NCI-H2107 treated with DMSO at 0.1 percent for 48 hours (cell line): ENCODE measurements around the gene CENPK.
A peak's percentile ranks its signal among the peaks of the same experiment; 100 is the strongest.
"Not testable (repeated sequence)": the region's sequence is repeated elsewhere in the genome, so short reads cannot be mapped to it uniquely, and the experiment has no call there.

Experiments
- DNase-seq: peaks from one replicate; lab custom pipeline; 2025; ENCODE audit not compliant: unreplicated experiment; lab: John Stamatoyannopoulos, UW

Gene CENPK

GRCh38 chr5:65562731-65563701 is at the start of gene CENPK, which contains the start of gene PPWD1:
TSS of gene CENPK (minus strand) at chr5:65563168. CDS start at chr5:65554907, 8,261 bp downstream.
TSS of gene PPWD1 (plus strand) at chr5:65563296. CDS start at chr5:65563311, 15 bp downstream.
- peak; percentile 81 for DNase-seq

- DNase-seq = no peak
Observed at GRCh38 chr5:65612298-65612907, 49.4 kb upstream of the CENPK start.

DNA sequence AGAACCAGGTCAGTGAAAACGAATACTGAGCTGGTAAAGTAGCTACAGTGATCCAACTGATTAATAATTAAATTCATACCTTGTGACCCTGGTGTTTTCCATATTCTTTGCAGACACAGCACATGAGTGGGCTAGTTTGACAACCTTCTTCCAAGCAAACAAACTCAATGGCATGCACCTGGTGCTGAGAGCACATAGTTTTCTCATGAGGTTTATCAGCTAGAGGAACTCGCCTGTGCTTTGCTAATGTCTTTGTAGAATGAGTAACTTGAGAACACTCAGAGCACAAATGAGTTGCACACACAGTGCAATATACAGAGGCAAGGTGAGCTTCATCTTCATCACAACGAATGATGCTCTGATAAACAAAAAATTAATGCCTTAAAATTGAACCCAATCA is 48.6 kb upstream of the CENPK start:
- peak; percentile 74 for DNase-seq

GRCh38 chr5:65601761-65602160 is 38.8 kb upstream of the CENPK start:
- not testable (repeated sequence) for DNase-seq

DNA sequence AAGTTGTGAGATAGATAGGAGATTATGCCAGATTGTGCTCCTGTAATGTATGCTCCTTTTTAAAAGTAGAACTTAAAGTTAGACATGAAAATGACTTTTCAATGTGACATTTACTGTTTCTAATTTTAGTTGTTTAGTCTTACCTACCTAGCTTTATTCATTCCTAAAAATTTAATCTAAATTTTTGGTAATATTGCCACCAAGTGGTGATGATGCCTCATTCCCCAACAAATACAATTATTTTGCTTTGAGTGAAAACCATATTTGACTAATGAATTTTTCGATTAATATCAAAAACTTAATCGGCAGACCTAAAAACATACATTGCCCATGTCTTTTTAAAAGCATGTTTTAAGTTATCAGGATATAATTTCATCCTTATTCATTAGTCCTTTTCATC is 25.7 kb upstream of the CENPK start:
- DNase-seq = no peak

DNA sequence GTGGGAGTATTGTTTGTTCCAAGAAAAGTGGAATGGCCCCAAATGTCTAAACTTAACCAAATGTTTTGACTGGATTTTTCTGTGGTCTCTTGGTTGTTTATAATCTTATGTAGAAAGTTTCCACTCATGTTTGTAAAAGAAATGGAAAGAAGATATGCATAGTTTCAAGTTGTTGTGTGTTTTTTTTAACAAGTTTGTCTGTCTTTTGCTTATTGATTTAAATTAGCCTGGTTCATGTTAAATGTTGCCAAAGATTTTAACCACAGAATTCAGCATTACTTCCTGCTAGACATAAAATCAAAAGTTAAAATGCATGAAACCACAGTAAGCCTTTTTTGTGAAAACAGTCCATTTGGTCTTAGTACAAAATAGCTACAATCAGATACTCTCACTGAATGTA is 14.2 kb upstream of the CENPK start:
- DNase-seq = no peak

- no peak for DNase-seq
Observed at GRCh38 chr5:65570598-65571226, 7.7 kb upstream of the CENPK start.

GRCh38 chr5:65566505-65566904 is 3.5 kb upstream of the CENPK start:
- DNase-seq = no peak

DNA sequence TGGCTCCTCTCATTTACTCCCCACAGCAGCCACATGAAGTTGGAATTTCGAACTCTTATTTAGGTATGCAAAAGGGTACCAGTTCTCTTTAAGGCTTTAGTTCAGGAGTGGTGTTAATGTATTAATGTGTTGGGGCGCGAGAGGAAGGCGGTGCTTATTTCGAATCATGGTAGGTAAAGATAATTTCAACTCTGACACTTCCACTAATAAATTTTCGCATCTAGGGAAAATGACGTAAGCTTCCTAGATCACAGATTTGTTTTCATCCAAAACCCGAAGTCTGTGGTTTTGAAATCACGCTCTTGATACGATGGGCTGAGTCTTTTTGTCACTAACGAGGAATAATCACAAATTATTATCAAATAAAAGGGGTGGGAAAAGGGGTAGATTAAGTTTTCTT is 809 bp upstream of the CENPK start:
- DNase-seq = no peak

DNA sequence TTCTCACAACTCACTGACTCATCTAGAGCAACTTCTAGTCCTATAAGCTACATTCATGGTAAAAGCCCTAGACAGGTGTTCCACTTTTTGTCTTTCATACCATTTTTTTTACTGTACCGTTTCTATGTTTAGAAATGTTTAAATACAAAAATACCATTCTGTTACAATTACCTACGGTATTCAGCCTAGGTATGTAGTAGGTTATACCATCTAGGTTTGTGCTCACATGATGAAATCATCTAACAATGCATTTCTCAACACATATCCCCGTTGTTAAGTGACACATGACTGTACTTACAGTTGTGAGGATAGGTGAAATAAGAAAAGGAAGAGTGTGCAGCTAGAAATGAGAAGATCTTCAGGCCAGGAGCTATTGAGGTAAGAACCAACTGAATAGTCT is 6.2 kb downstream of the CENPK start:
- DNase-seq = no peak

DNA sequence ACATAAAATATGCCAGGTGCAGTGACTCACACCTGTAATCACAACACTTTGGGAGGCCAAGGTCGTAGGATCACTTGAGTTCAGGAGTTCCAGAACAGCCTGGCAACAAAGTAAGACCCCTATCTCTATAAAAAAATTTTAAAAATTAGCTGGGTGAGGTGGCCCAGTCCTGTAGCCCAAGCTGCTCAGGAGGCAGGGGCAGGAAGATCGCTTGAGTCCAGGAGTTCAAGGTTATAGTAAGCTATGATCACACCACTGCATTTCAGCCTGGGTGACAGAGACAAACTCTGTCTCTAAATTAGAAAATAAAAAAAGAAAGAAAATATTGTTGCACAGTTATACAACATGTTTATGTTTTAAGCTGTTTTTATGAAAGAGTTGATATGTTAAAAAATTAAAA is 6.8 kb downstream of the CENPK start:
- no peak for DNase-seq

- no peak for DNase-seq
Observed at GRCh38 chr5:65555287-65555686, 7.7 kb downstream of the CENPK start.

- DNase-seq = no peak
Observed at GRCh38 chr5:65553941-65554340, 9.0 kb downstream of the CENPK start.

- DNase-seq = no peak
Observed at GRCh38 chr5:65548281-65548680, 14.7 kb downstream of the CENPK start.

GRCh38 chr5:65546141-65546540 is 16.8 kb downstream of the CENPK start:
- no peak for DNase-seq

GRCh38 chr5:65544473-65544872 is 18.5 kb downstream of the CENPK start:
- no peak for DNase-seq

- no peak for DNase-seq
Observed at GRCh38 chr5:65539827-65540226, 23.1 kb downstream of the CENPK start.

DNA sequence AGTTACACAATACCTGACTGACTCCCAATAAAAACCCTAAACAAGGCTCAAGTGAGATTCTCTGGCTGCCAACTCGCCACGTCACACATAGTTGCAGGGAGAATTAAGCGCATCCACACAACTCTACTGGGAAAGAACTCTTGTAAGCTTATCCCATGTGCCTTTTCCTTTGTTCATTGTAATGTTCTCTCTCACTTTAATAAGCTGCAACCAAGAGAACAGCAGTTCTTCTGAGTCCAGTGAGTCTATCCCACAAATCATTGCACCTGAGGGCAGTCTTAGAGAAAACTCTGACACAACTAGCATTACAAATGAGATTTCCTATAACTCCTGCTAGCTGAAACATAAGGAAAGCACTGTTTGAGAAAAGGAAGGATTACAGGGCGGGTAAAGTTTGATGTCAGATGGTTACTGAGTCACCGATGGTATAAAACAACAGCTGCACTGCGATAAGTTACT is 27.4 kb downstream of the CENPK start:
- no peak for DNase-seq

DNA sequence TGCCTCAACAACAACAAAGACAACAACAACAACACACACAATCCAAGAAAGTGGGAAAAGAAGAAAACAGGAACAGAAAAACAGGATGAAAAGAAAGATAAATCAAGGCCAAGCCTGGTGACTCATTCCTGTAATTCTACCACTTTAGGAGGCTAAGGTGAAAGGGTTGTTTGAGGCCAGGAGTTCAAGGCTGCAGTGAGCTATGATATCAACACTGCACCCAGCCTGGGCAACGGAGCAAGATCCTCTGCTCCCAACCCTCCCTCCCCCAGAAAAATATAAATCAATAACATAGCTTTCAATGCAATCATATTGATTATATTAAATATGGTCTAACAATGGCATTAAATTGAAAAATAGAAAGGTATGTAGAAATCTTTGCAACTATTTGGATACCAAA is 32.1 kb downstream of the CENPK start:
- no peak for DNase-seq

DNA sequence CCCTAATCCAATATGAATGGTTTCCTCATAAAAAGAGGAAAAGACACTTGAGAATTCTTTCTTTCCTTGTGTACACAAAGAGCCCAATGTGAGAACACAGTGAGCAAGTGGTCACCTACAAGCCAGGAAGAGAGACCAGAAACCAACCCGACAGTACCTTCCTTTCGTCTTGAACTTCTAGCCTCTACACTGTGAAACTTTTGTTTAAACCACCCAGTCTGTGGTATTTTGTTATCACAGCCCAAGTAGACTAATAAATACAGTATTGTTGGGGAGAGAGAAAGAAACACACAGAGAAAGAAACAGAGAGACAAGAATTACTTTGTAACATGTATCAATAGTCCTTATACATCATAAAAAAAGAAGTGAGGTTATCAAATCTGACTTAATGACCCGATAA is 37.2 kb downstream of the CENPK start:
- DNase-seq = no peak

- no peak for DNase-seq
Observed at GRCh38 chr5:65512170-65512937, 50.6 kb downstream of the CENPK start.
